HepG2 (cell line): ENCODE data around the gene SLC35B4. TPM values are rescaled to one million over a fixed set of nuclear protein-coding genes. Genes with fewer than 3 reads are reported as not detected.

ENCODE experiments used
- ARHGAP35 ChIP-seq: sonication (generic); formaldehyde crosslinking; IDR thresholded peaks from 2 replicates; pipeline ENCODE4 v1.9.0; 2022; ENCODE audit warnings: mild to moderate bottlenecking, inconsistent platforms, moderate library complexity, missing genetic modification reagents, borderline replicate concordance
- HMGXB3 ChIP-seq: sonication (generic); formaldehyde crosslinking; IDR thresholded peaks from 2 replicates; pipeline ENCODE4 v1.4.0; 2020; ENCODE audit warnings: missing genetic modification reagents, borderline replicate concordance
- KDM5A ChIP-seq: fragments of 200-600 bp; sonication (generic); IDR thresholded peaks from 2 replicates; pipeline ENCODE4 v1.7.0; 2018; ENCODE audit warnings: antibody characterized with exemption, mild to moderate bottlenecking, low read length, borderline replicate concordance
- NCOA1 ChIP-seq: sonication (generic); formaldehyde crosslinking; IDR thresholded peaks from 2 replicates; pipeline ENCODE4 v1.9.0; 2021; ENCODE audit warnings: missing genetic modification reagents
- RFX5 ChIP-seq: IDR thresholded peaks from 2 replicates; pipeline ENCODE4 v1.6.1; 2011; ENCODE audit warnings: low read depth, low read length, improper control_type of control experiment
- SMAD9 ChIP-seq: sonication (generic); formaldehyde crosslinking; IDR thresholded peaks from 2 replicates; pipeline ENCODE4 v1.5.1; 2020; ENCODE audit warnings: mild to moderate bottlenecking, missing genetic modification reagents
- TCF7L2 ChIP-seq: IDR thresholded peaks from 2 replicates; pipeline ENCODE4 v1.6.1; 2011; ENCODE audit warnings: mild to moderate bottlenecking, low read depth, low read length, moderate library complexity
- ZNF253 ChIP-seq: sonication (generic); formaldehyde crosslinking; IDR thresholded peaks from 2 replicates; pipeline ENCODE4 v1.8.0; 2022; ENCODE audit warnings: mild to moderate bottlenecking, missing genetic modification reagents, borderline replicate concordance
- ZNF282 ChIP-seq: fragments of 450-650 bp; IDR thresholded peaks from 2 replicates; pipeline ENCODE4 v1.6.1; 2018; ENCODE audit not compliant: partially characterized antibody
- ZNF556 ChIP-seq: sonication (generic); formaldehyde crosslinking; IDR thresholded peaks from 2 replicates; pipeline ENCODE4 v1.4.0; 2020; ENCODE audit warnings: mild to moderate bottlenecking, missing genetic modification reagents, borderline replicate concordance
- ZNF75D ChIP-seq: sonication (generic); formaldehyde crosslinking; IDR thresholded peaks from 2 replicates; pipeline ENCODE4 v1.8.1; 2023; ENCODE audit warnings: missing genetic modification reagents, mild to moderate bottlenecking, borderline replicate concordance
- ZNF780A ChIP-seq: sonication (generic); formaldehyde crosslinking; IDR thresholded peaks from 2 replicates; pipeline ENCODE4 v1.8.0; 2022; ENCODE audit warnings: mild to moderate bottlenecking, missing genetic modification reagents, moderate library complexity
- ZNF816 ChIP-seq: sonication (generic); formaldehyde crosslinking; IDR thresholded peaks from 2 replicates; pipeline ENCODE4 v1.8.0; 2022; ENCODE audit warnings: missing genetic modification reagents, mild to moderate bottlenecking, borderline replicate concordance
- ZNF850 ChIP-seq: sonication (generic); formaldehyde crosslinking; conservative IDR thresholded peaks from 2 replicates; pipeline ENCODE4 v1.9.0; 2021; ENCODE audit warnings: mild to moderate bottlenecking, missing genetic modification reagents
- polyA plus RNA-seq, 8 experiments: library from polyadenylated mRNA; depleted of rRNA in 3 of 8; stranded (reverse) in 7 of 8; unstranded in 1 of 8; fragments of >200 nt; fragmentation: Illumina TruSeq in 4 of 8; extraction: Trizol in 4 of 8; gene quantifications; 2 replicates each; pipeline versions ENCODE4 v1.2.1 to v1.2.3, GENCODE V29; 2011 to 2016; ENCODE audit warnings: low read depth in 4 of 8, missing spikeins in 1 of 8, mixed read lengths in 1 of 8; ENCODE audit not compliant: insufficient read depth in 1 of 8
- total RNA-seq, 5 experiments: library from RNA; depleted of rRNA; stranded (reverse); fragments of >200 nt; fragmentation: Illumina TruSeq; extraction: Trizol; gene quantifications; 2 replicates each; pipeline ENCODE4 v1.2.3, GENCODE V29; 2016; ENCODE audit warnings: low read depth in 1 of 5
- TF ChIP-seq, protein P1 (sequence below): sonication (generic); formaldehyde crosslinking; conservative IDR thresholded peaks from 2 replicates; pipeline ENCODE4 v1.8.1; 2023; ENCODE audit warnings: missing genetic modification reagents
- TF ChIP-seq, protein P2 (sequence below): sonication (generic); formaldehyde crosslinking; IDR thresholded peaks from 2 replicates; pipeline ENCODE4 v1.8.0; 2022; ENCODE audit warnings: missing genetic modification reagents, mild to moderate bottlenecking, moderate library complexity, borderline replicate concordance
- TF ChIP-seq, protein P3 (sequence below): fragments of 450-650 bp; IDR thresholded peaks from 2 replicates; pipeline ENCODE4 v1.6.1; 2017
- TF ChIP-seq, protein P4 (sequence below): sonication (generic); formaldehyde crosslinking; IDR thresholded peaks from 2 replicates; pipeline ENCODE4 v1.8.1; 2023; ENCODE audit warnings: mild to moderate bottlenecking, missing genetic modification reagents, borderline replicate concordance
- TF ChIP-seq, protein P5 (sequence below): sonication (generic); formaldehyde crosslinking; IDR thresholded peaks from 2 replicates; pipeline ENCODE4 v1.5.1; 2020; ENCODE audit warnings: missing genetic modification reagents, mild to moderate bottlenecking, borderline replicate concordance

SLC35B4 gene
- total and polyA plus RNA-seq, 2 of the 13 experiments (the other 11 are each of a cell fraction or from before 2014, with no cell fraction given), result 17.1 to 17.8 TPM

DNA sequence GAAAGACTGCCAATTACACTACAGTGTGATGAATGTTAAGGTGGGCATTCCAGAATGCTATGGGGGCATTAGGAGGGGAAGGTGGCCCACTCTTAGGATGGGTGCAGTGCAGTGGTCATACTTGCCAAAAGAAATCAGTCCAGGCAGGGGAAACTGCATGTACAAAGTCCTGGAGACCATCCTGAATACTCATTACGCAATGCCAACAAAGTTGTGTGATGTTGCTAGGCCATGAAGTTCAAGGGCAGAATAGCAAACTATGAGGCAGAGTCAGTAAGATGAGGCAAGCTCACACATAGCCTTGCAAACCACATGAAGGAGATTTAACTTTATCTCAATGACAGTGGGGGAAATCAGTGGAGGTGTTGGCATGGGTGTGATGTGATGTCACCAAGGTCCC is 49.8 kb upstream of the SLC35B4 start (continued):
- TF ChIP-seq, protein P1, sequence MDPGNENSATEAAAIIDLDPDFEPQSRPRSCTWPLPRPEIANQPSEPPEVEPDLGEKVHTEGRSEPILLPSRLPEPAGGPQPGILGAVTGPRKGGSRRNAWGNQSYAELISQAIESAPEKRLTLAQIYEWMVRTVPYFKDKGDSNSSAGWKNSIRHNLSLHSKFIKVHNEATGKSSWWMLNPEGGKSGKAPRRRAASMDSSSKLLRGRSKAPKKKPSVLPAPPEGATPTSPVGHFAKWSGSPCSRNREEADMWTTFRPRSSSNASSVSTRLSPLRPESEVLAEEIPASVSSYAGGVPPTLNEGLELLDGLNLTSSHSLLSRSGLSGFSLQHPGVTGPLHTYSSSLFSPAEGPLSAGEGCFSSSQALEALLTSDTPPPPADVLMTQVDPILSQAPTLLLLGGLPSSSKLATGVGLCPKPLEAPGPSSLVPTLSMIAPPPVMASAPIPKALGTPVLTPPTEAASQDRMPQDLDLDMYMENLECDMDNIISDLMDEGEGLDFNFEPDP (CRISPR knock-in tag), result no peak
- TF ChIP-seq NCOA1 (CRISPR knock-in tag), result no peak
- TF ChIP-seq ZNF75D (CRISPR knock-in tag), result no peak
- no peak for TF ChIP-seq ZNF850 (CRISPR knock-in tag)
- TF ChIP-seq, protein P2, sequence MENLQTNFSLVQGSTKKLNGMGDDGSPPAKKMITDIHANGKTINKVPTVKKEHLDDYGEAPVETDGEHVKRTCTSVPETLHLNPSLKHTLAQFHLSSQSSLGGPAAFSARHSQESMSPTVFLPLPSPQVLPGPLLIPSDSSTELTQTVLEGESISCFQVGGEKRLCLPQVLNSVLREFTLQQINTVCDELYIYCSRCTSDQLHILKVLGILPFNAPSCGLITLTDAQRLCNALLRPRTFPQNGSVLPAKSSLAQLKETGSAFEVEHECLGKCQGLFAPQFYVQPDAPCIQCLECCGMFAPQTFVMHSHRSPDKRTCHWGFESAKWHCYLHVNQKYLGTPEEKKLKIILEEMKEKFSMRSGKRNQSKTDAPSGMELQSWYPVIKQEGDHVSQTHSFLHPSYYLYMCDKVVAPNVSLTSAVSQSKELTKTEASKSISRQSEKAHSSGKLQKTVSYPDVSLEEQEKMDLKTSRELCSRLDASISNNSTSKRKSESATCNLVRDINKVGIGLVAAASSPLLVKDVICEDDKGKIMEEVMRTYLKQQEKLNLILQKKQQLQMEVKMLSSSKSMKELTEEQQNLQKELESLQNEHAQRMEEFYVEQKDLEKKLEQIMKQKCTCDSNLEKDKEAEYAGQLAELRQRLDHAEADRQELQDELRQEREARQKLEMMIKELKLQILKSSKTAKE (CRISPR knock-in tag), result peak; percentile 68; the same call in 1 of the 2 replicates
- no peak for TF ChIP-seq TCF7L2
- peak; percentile 76; the same call in 1 of the 2 replicates for TF ChIP-seq HMGXB3 (CRISPR knock-in tag)
- no peak for TF ChIP-seq ZNF282
- TF ChIP-seq ZNF556, result peak; percentile 74; the same call in 1 of the 2 replicates
- no peak for TF ChIP-seq ARHGAP35 (CRISPR knock-in tag)
- TF ChIP-seq, protein P3, sequence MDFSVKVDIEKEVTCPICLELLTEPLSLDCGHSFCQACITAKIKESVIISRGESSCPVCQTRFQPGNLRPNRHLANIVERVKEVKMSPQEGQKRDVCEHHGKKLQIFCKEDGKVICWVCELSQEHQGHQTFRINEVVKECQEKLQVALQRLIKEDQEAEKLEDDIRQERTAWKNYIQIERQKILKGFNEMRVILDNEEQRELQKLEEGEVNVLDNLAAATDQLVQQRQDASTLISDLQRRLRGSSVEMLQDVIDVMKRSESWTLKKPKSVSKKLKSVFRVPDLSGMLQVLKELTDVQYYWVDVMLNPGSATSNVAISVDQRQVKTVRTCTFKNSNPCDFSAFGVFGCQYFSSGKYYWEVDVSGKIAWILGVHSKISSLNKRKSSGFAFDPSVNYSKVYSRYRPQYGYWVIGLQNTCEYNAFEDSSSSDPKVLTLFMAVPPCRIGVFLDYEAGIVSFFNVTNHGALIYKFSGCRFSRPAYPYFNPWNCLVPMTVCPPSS, result no peak
- TF ChIP-seq RFX5, result peak; percentile 58; the same call in 1 of the 2 replicates
- no peak for TF ChIP-seq KDM5A
- no peak for TF ChIP-seq ZNF816 (CRISPR knock-in tag)
- peak; percentile 55; the same call in 1 of the 2 replicates for TF ChIP-seq ZNF780A (CRISPR knock-in tag)
- TF ChIP-seq ZNF253, result no peak
- TF ChIP-seq, protein P4, sequence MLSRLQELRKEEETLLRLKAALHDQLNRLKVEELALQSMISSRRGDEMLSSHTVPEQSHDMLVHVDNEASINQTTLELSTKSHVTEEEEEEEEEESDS (CRISPR knock-in tag), result no peak
- TF ChIP-seq, protein P5, sequence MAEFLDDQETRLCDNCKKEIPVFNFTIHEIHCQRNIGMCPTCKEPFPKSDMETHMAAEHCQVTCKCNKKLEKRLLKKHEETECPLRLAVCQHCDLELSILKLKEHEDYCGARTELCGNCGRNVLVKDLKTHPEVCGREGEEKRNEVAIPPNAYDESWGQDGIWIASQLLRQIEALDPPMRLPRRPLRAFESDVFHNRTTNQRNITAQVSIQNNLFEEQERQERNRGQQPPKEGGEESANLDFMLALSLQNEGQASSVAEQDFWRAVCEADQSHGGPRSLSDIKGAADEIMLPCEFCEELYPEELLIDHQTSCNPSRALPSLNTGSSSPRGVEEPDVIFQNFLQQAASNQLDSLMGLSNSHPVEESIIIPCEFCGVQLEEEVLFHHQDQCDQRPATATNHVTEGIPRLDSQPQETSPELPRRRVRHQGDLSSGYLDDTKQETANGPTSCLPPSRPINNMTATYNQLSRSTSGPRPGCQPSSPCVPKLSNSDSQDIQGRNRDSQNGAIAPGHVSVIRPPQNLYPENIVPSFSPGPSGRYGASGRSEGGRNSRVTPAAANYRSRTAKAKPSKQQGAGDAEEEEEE (CRISPR knock-in tag), result no peak
- TF ChIP-seq SMAD9 (CRISPR knock-in tag), result no peak
